Tibial artery (tissue), 4 donors: ENCODE data around the gene LSM14A.

Source experiments
- DNase-seq, 2 donors: peaks; one replicate each; pipeline ENCODE4 v3.0.0-alpha.2; 2019
- H3K27ac ChIP-seq, 2 donors: fragments of 200-600 bp; sonication (generic) in 1 of 2; 1 replicate in 1 of 2; 2 replicates in 1 of 2; pipeline ENCODE4 v1.5.1; 2018 to 2019; ENCODE audit warnings: mild to moderate bottlenecking in 1 of 2
- H3K27me3 ChIP-seq, 2 donors: fragments of 200-600 bp; sonication (generic) in 1 of 2; one replicate each; pipeline versions ENCODE4 v1.5.1 to v1.6.0; 2016 to 2019
- H3K36me3 ChIP-seq, 3 donors: fragments of 200-600 bp; sonication (generic) in 2 of 3; one replicate each; pipeline ENCODE4 v1.5.1; 2016 to 2019; ENCODE audit warnings: mild to moderate bottlenecking in 2 of 3
- H3K4me1 ChIP-seq, 4 donors: fragments of 200-600 bp; sonication (generic) in 2 of 4; 1 replicate in 3 of 4; 2 replicates in 1 of 4; pipeline ENCODE4 v1.5.1; 2016 to 2019
- H3K4me3 ChIP-seq, 2 donors: fragments of 200-600 bp; sonication (generic) in 1 of 2; 1 replicate in 1 of 2; 2 replicates in 1 of 2; pipeline ENCODE4 v1.5.1; 2018 to 2019; ENCODE audit warnings: mild to moderate bottlenecking in 2 of 2
- H3K9me3 ChIP-seq, 3 donors: fragments of 200-600 bp; sonication (generic) in 1 of 3; one replicate each; pipeline ENCODE4 v1.5.1; 2016 to 2019
- CTCF ChIP-seq, 2 experiments: fragments of 200-600 bp in 1 of 2; fragments of 450-650 bp in 1 of 2; IDR thresholded peaks; one replicate each; pipeline ENCODE4 v1.5.1; 2017 to 2019; ENCODE audit warnings: antibody characterized with exemption in 2 of 2, mild to moderate bottlenecking in 1 of 2, moderate library complexity in 1 of 2
- intact Hi-C: fragments of 100-400 bp; cut with DNase I; formaldehyde crosslinking; loops from one replicate; pipeline ENCODE4 v1.15.0; 2023; ENCODE audit warnings: low total_unique reads

Gene LSM14A

DNA sequence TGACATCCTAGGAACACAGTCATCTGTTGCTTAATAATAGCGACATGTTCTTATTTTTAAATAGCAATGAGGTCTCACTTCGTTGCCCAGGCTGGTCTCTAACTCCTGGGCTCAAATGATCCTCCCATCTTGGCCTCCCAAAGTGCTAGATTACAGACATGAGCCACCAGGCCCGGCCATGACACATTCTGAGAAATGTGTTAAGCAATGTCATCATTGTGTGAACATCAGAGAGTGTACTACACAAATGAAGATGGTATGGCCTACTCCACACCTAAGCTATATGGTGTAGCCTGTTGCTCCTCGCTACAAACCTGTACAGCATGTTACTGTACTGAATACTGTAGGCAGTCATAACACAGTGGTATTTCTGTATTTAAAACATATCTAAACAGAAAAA is 57.4 kb downstream of the LSM14A start:
- no peak for TF ChIP-seq CTCF (IDR thresholded peaks at IDR 0.05)
- intact Hi-C loops = no loop called here
- Histone ChIP-seq H3K36me3 (peaks cover 41 to 56% (median 53%) of the 10 kb centered on the region in 3 donors), H3K27ac (no peak overlapping the region), H3K4me1 (peaks cover 0 to 27% (median 14%) of the 10 kb centered on the region in 4 donors), H3K27me3 (no peaks in the 10 kb centered on the region), H3K4me3 (no peak overlapping the region), H3K9me3 (no peaks in the 10 kb centered on the region)
- no peak for DNase-seq

- intact Hi-C loops = no loop called here
- no peak for TF ChIP-seq CTCF (IDR thresholded peaks at IDR 0.05)
- H3K4me1 ChIP-seq = peaks cover 0 to 27% (median 14%) of the 10 kb centered on the region in 4 donors
- H3K27me3 ChIP-seq = no peaks in the 10 kb centered on the region
- no peak for DNase-seq
- peak overlapping the region in 1 of 2 donors; percentile 67 for H3K27ac ChIP-seq
- peaks cover 30 to 45% (median 42%) of the 10 kb centered on the region in 3 donors for H3K36me3 ChIP-seq
- no peak overlapping the region for H3K4me3 ChIP-seq
- no peaks in the 10 kb centered on the region for H3K9me3 ChIP-seq
These were observed 58.5 kb downstream of the LSM14A start for GRCh38 chr19:34230820-34231219.

DNA sequence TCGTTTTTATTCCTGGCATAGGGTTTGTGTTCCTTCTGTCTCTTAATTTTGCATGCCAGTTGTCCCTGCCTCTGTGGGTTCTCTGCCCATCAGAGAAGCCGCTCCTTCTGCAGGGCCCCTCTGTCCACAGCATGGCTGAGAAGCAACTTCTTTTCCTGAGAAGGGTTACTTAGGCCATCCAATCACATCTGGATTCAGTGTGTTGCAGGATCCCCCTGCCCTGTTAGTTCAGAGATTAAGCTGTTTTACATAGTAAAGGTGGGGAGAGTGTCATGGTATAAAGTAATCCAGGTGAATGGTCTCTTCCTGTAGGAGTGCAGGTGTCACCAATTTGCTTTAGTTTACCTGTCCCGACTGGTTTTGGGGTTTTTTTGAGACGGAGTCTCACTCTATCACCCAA is 59.1 kb downstream of the LSM14A start:
- H3K27me3 ChIP-seq = no peaks in the 10 kb centered on the region
- H3K4me1 ChIP-seq = peaks cover 0 to 27% (median 14%) of the 10 kb centered on the region in 4 donors
- no peak for TF ChIP-seq CTCF (IDR thresholded peaks at IDR 0.05)
- peaks cover 25 to 39% (median 38%) of the 10 kb centered on the region in 3 donors for H3K36me3 ChIP-seq
- H3K27ac ChIP-seq = peak overlapping the region; percentile 67 to 77
- H3K4me3 ChIP-seq = no peak overlapping the region
- DNase-seq = no peak
- H3K9me3 ChIP-seq = no peaks in the 10 kb centered on the region
- intact Hi-C loops = no loop called here

GRCh38 chr19:34232566-34233481 is 60.5 kb downstream of the LSM14A start:
- Histone ChIP-seq H3K9me3 (no peaks in the 10 kb centered on the region), H3K27me3 (no peaks in the 10 kb centered on the region), H3K27ac (peak overlapping the region; percentile 67 to 77), H3K4me3 (peak overlapping the region in 1 of 2 donors; percentile 28), H3K4me1 (peaks cover 0 to 27% (median 14%) of the 10 kb centered on the region in 4 donors), H3K36me3 (peaks cover 21 to 31% (median 28%) of the 10 kb centered on the region in 3 donors)
- no peak for TF ChIP-seq CTCF (IDR thresholded peaks at IDR 0.05)
- intact Hi-C loops = no loop called here
- DNase-seq = peak; percentile 67 to 71

- H3K27me3 ChIP-seq = no peaks in the 10 kb centered on the region
- peaks cover 0 to 10% (median 6%) of the 10 kb centered on the region in 3 donors for H3K36me3 ChIP-seq
- no peak for DNase-seq
- intact Hi-C loops = no loop called here
- H3K27ac ChIP-seq = no peak overlapping the region
- H3K4me3 ChIP-seq = no peak overlapping the region
- TF ChIP-seq CTCF (IDR thresholded peaks at IDR 0.05) = no peak
- H3K9me3 ChIP-seq = no peaks in the 10 kb centered on the region
- peaks cover 0 to 27% (median 14%) of the 10 kb centered on the region in 4 donors for H3K4me1 ChIP-seq
These were observed 63.2 kb downstream of the LSM14A start for GRCh38 chr19:34235425-34235940.
